PFSK-1 (cell line): ENCODE data around the gene PKM.

Experiments
- FOXP2 ChIP-seq: optimal IDR thresholded peaks from 2 replicates; pipeline ENCODE3; 2011; ENCODE audit warnings: borderline replicate concordance, control low read depth, inconsistent platforms; ENCODE audit not compliant: insufficient read depth; ENCODE audit errors: extremely low read length, extremely low read depth
- POLR2AphosphoS5 ChIP-seq: IDR thresholded peaks from 2 replicates; pipeline ENCODE4 v1.6.1; 2012; ENCODE audit warnings: low read depth, mild to moderate bottlenecking, control low read depth, low read length, moderate library complexity
- SIN3A ChIP-seq: IDR thresholded peaks from 2 replicates; pipeline ENCODE4 v1.6.1; 2012; ENCODE audit warnings: mild to moderate bottlenecking, low read length, moderate library complexity, borderline replicate concordance; ENCODE audit not compliant: insufficient read depth
- TAF1 ChIP-seq: IDR thresholded peaks from 2 replicates; pipeline ENCODE4 v1.6.1; 2012; ENCODE audit warnings: low read length, control low read depth, borderline replicate concordance; ENCODE audit not compliant: insufficient read depth
- TF ChIP-seq, protein P1 (sequence below), 2 experiments: IDR thresholded peaks; 2 replicates each; pipeline versions ENCODE4 v1.6.1 to v1.8.0; 2011 to 2012; ENCODE audit warnings: low read depth in 2 of 2, low read length in 2 of 2, control low read depth in 1 of 2, inconsistent platforms in 1 of 2, mild to moderate bottlenecking in 1 of 2, moderate library complexity in 1 of 2; ENCODE audit not compliant: insufficient read depth in 1 of 2

PKM gene

DNA sequence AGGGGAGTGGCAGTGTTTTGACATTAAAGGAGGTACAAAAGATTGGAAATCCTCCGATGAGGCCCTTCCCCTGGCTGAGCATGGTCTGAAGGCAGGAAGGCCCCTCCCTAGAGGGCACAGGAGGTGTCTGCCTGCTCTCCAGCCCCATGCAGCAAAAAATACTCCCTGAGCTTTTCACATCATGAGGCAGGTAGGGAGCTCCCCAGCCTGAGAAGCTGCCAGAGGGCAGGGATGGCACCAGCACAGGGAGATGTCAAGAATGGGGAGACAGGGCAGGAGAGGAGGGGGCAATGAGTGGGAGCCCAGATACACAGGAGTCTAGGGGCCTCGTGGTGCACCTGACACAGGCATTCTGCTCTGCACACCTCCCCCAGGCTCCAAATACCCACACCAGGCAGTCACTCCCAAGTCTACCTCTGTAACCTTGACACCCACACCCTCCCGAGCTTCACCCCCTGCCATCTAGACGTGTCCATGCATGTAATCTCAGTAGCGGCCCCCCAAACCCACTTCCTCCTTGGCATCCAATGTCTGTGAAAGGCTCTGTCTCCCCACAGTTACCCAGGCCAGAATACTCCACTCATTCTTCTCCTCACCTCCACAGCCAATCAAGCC is 56.3 kb downstream of the PKM start:
- TF ChIP-seq POLR2AphosphoS5 (no peak), TAF1 (no peak), FOXP2 (no peak), SIN3A (no peak)
- TF ChIP-seq, protein P1, sequence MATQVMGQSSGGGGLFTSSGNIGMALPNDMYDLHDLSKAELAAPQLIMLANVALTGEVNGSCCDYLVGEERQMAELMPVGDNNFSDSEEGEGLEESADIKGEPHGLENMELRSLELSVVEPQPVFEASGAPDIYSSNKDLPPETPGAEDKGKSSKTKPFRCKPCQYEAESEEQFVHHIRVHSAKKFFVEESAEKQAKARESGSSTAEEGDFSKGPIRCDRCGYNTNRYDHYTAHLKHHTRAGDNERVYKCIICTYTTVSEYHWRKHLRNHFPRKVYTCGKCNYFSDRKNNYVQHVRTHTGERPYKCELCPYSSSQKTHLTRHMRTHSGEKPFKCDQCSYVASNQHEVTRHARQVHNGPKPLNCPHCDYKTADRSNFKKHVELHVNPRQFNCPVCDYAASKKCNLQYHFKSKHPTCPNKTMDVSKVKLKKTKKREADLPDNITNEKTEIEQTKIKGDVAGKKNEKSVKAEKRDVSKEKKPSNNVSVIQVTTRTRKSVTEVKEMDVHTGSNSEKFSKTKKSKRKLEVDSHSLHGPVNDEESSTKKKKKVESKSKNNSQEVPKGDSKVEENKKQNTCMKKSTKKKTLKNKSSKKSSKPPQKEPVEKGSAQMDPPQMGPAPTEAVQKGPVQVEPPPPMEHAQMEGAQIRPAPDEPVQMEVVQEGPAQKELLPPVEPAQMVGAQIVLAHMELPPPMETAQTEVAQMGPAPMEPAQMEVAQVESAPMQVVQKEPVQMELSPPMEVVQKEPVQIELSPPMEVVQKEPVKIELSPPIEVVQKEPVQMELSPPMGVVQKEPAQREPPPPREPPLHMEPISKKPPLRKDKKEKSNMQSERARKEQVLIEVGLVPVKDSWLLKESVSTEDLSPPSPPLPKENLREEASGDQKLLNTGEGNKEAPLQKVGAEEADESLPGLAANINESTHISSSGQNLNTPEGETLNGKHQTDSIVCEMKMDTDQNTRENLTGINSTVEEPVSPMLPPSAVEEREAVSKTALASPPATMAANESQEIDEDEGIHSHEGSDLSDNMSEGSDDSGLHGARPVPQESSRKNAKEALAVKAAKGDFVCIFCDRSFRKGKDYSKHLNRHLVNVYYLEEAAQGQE (IDR thresholded peaks at IDR 0.05; ENCODE audit: insufficient read depth in 1 of 2, low read depth in 2 of 2, low read length in 2 of 2) = no peak

- TF ChIP-seq, protein P1 (IDR thresholded peaks at IDR 0.05; ENCODE audit: insufficient read depth in 1 of 2, low read depth in 2 of 2, low read length in 2 of 2) = no peak
- TF ChIP-seq POLR2AphosphoS5 (no peak), TAF1 (no peak), FOXP2 (no peak), SIN3A (no peak)
These were observed 57.0 kb downstream of the PKM start for GRCh38 chr15:72173864-72174550.

DNA sequence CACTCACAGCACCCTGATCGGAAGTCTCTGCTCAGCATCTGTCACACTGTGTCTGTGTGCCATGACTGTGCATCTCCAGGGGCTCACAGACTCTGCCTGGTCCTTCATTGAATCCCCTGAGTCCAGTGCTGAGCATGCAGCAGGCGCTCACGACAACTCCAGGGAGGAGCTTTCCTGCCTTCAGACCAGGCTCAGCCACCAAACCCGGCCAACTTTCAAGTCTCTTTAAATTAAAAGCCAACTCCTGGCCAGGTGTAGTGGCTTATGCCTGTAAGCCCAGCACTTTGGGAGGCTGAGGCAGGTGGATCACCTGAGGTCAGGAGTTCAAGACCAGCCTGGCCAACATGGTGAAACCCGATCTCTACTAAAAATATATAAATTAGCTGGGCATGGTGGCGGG is 57.6 kb downstream of the PKM start:
- TF ChIP-seq TAF1 (no peak), SIN3A (no peak)

DNA sequence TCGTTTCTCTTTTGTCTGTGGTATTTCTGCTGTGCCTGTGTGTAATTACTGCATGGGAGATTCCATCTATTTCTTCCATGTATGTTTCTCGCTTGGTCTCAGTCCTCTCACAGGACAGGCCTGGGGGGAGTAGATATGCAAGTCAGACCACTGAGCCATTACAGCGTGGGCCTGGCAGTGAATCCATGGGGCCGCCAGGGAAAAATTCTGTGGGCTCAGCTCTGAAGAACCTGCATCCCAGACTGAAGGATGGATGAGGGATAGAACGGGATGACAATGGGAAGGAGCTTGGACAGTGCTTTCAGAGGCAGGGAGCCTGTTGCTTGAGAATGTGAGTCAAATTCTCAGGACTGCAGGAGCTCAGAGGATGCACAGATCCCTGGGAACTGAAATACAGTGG is 58.2 kb downstream of the PKM start:
- TF ChIP-seq SIN3A = no peak
- TF ChIP-seq POLR2AphosphoS5 = no peak
- TF ChIP-seq TAF1 = no peak
- no peak for TF ChIP-seq FOXP2
- TF ChIP-seq, protein P1 (IDR thresholded peaks at IDR 0.05; ENCODE audit: insufficient read depth in 1 of 2, low read depth in 2 of 2, low read length in 2 of 2) = no peak

- no peak for TF ChIP-seq TAF1
- TF ChIP-seq POLR2AphosphoS5 = no peak
- TF ChIP-seq FOXP2 = no peak
- no peak for TF ChIP-seq SIN3A
- TF ChIP-seq, protein P1 (IDR thresholded peaks at IDR 0.05; ENCODE audit: insufficient read depth in 1 of 2, low read depth in 2 of 2, low read length in 2 of 2) = no peak
These were observed 60.3 kb downstream of the PKM start for GRCh38 chr15:72170691-72171090.
